ENCODE results near the gene CTDSPL. TPM values are rescaled to one million over a fixed set of nuclear protein-coding genes. Genes with fewer than 3 reads are reported as not detected.

CTDSPL gene
- total and polyA plus RNA-seq, 10 of the 15 experiments (the other 5 are each of a cell fraction or from before 2014, with no cell fraction given): 0.05 to 0.51 (median 0.18) TPM; not detected in 6

DNA sequence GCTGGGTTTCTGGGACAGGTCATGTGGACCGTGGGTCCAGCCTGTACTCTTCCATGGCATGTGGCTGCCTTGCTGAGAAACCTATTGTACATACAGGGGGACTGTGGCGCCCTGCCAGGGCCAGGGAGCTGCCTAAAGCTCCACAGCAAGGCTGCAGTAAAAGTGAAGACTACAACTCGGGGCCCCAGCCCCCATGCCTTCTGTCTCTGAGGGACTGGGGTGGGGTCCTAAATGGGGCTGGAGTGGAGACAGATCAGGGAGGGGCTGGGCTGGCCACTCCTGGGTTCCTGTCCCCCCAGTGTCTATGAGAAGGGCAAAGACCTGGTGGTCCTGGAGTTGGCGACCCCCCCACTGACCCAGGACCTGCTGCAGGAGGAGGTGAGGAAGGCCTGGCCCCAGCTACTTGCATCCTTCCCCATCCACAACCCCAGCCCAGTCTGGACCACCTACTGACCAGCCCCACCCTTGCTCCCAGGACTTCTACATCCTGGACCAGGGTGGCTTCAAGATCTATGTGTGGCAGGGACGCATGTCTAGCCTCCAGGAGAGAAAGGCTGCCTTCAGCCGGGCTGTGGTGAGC lies 136.2 kb downstream of the CTDSPL start:
- Histone ChIP-seq H3K9me3 (replicated peaks; ENCODE audit: control insufficient read depth, insufficient read depth, low read length) (no peaks in the 10 kb centered on the region), H4K20me1 (ENCODE audit: control insufficient read depth, insufficient read depth) (no peaks in the 10 kb centered on the region), H3K9ac (ENCODE audit: control insufficient read depth, insufficient read depth, low read length) (peak overlapping the region; percentile 2), H3K4me3 (no peak overlapping the region), H2AFZ (ENCODE audit: control insufficient read depth, low read depth, low read length) (no peak overlapping the region), H3K4me2 (ENCODE audit: control insufficient read depth, insufficient read depth) (peak overlapping the region; percentile 98), H3K79me2 (ENCODE audit: control insufficient read depth, insufficient read depth, low read length) (no peaks in the 10 kb centered on the region; the same call in 1 of the 2 replicates), H3K36me3 (ENCODE audit: control insufficient read depth in 2 of 2, insufficient read depth in 2 of 2, low read length in 1 of 2) (peaks cover 0 to 3% of the 10 kb centered on the region in 2 experiments; a peak in 2 of 4 replicates), H3K27me3 (replicated peaks in 1 of 2; ENCODE audit: control insufficient read depth in 2 of 2, insufficient read depth in 2 of 2, low read length in 1 of 2) (no peaks in the 10 kb centered on the region), H3K4me1 (ENCODE audit: control insufficient read depth, insufficient read depth, low read length) (peaks cover 17% of the 10 kb centered on the region), H3K27ac (ENCODE audit: control insufficient read depth, insufficient read depth) (peak overlapping the region; percentile 78; the same call in 1 of the 2 replicates)
- intact Hi-C loops (cut with micrococcal nuclease; ENCODE audit: unreplicated experiment): loop anchor here (2.0 kb wide), 1 partner anchor 23 kb away; no protein-coding TSS in a partner anchor
- SMC1A ChIA-PET (ENCODE audit: uncharacterized antibody, unreplicated experiment): no interaction called here
- POLR2A ChIA-PET: interaction anchor here (1.0 kb wide), 1 partner anchor 160 kb away, joined by 3 read pairs; no protein-coding TSS in a partner anchor
- 88% methylated on average over 6 of the region's 6 CpGs for WGBS (ENCODE audit: insufficient coverage, insufficient replicate concordance, low lambda C conversion rate, missing lambda C conversion rate)
- ATAC-seq (no peak), DNase-seq (ENCODE audit: low read depth, low spot score) (no peak), FAIRE-seq (no peak)
- TF ChIP-seq, protein P1, sequence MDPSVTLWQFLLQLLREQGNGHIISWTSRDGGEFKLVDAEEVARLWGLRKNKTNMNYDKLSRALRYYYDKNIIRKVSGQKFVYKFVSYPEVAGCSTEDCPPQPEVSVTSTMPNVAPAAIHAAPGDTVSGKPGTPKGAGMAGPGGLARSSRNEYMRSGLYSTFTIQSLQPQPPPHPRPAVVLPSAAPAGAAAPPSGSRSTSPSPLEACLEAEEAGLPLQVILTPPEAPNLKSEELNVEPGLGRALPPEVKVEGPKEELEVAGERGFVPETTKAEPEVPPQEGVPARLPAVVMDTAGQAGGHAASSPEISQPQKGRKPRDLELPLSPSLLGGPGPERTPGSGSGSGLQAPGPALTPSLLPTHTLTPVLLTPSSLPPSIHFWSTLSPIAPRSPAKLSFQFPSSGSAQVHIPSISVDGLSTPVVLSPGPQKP (IDR thresholded peaks at IDR 0.05; ENCODE audit: low read depth, low read length): no peak
- TF ChIP-seq JUND (IDR thresholded peaks at IDR 0.05; ENCODE audit: low read depth, low read length) (no peak), MEF2B (IDR thresholded peaks at IDR 0.05; ENCODE audit: partially characterized antibody, poor library complexity, severe bottlenecking) (no peak), ZNF384 (IDR thresholded peaks at IDR 0.05; ENCODE audit: borderline replicate concordance, low read depth, low read length) (no peak), EED (IDR thresholded peaks at IDR 0.05; ENCODE audit: low read depth) (no peak), SIN3A (IDR thresholded peaks at IDR 0.05; ENCODE audit: low read depth, low read length) (no peak), HDAC6 (IDR thresholded peaks at IDR 0.05; ENCODE audit: unreplicated experiment) (no peak), NR2C2 (IDR thresholded peaks at IDR 0.05; ENCODE audit: borderline replicate concordance, control insufficient read depth, insufficient read length, low read depth) (no peak), CEBPZ (IDR thresholded peaks at IDR 0.05; ENCODE audit: low read depth, low read length) (no peak), RB1 (IDR thresholded peaks at IDR 0.05; ENCODE audit: borderline replicate concordance) (no peak), TCF3 (IDR thresholded peaks at IDR 0.05; ENCODE audit: borderline replicate concordance, insufficient read depth, low read depth, low read length) (no peak), TARDBP (IDR thresholded peaks at IDR 0.05; ENCODE audit: borderline replicate concordance) (no peak), CHD2 (IDR thresholded peaks at IDR 0.05; ENCODE audit: borderline replicate concordance, low read depth, low read length) (no peak)
- TF ChIP-seq, protein P2, sequence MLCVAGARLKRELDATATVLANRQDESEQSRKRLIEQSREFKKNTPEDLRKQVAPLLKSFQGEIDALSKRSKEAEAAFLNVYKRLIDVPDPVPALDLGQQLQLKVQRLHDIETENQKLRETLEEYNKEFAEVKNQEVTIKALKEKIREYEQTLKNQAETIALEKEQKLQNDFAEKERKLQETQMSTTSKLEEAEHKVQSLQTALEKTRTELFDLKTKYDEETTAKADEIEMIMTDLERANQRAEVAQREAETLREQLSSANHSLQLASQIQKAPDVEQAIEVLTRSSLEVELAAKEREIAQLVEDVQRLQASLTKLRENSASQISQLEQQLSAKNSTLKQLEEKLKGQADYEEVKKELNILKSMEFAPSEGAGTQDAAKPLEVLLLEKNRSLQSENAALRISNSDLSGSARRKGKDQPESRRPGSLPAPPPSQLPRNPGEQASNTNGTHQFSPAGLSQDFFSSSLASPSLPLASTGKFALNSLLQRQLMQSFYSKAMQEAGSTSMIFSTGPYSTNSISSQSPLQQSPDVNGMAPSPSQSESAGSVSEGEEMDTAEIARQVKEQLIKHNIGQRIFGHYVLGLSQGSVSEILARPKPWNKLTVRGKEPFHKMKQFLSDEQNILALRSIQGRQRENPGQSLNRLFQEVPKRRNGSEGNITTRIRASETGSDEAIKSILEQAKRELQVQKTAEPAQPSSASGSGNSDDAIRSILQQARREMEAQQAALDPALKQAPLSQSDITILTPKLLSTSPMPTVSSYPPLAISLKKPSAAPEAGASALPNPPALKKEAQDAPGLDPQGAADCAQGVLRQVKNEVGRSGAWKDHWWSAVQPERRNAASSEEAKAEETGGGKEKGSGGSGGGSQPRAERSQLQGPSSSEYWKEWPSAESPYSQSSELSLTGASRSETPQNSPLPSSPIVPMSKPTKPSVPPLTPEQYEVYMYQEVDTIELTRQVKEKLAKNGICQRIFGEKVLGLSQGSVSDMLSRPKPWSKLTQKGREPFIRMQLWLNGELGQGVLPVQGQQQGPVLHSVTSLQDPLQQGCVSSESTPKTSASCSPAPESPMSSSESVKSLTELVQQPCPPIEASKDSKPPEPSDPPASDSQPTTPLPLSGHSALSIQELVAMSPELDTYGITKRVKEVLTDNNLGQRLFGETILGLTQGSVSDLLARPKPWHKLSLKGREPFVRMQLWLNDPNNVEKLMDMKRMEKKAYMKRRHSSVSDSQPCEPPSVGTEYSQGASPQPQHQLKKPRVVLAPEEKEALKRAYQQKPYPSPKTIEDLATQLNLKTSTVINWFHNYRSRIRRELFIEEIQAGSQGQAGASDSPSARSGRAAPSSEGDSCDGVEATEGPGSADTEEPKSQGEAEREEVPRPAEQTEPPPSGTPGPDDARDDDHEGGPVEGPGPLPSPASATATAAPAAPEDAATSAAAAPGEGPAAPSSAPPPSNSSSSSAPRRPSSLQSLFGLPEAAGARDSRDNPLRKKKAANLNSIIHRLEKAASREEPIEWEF (IDR thresholded peaks at IDR 0.05; ENCODE audit: insufficient replicate concordance, low read depth, low read length): no peak
- CTCF ChIA-PET: interaction anchor here (1.1 to 1.7 kb wide), 3 partner anchors 21 to 145 kb away, joined by 3 to 6 read pairs (median 4); no protein-coding TSS in a partner anchor
- in situ Hi-C loops (cut with MboI): no loop called here
- RAD21 ChIA-PET (ENCODE audit: unreplicated experiment): interaction anchor here (1.2 to 1.4 kb wide), 2 partner anchors 284 to 348 kb away, joined by 3 read pairs; partner anchors contain the start of gene SLC22A14
- no TSS peak for BruUV-seq (replicated peaks)

Measured in GM12878 (cell line).